Thyroid gland (tissue), 4 donors: ENCODE results near the gene RRP8. TPM values are rescaled to one million over a fixed set of nuclear protein-coding genes. Genes with fewer than 3 reads are reported as not detected.
A peak's percentile ranks its signal among the peaks of the same experiment; 100 is the strongest.

Experiments used
- DNase-seq, 2 donors: peaks; one replicate each; pipeline ENCODE4 v3.0.0-alpha.2; 2019
- H3K27ac ChIP-seq, 3 donors: fragments of 200-600 bp; sonication (generic); 1 replicate in 2 of 3; 2 replicates in 1 of 3; pipeline ENCODE4 v1.5.1; 2016 to 2019; ENCODE audit warnings: mild to moderate bottlenecking in 1 of 3, moderate library complexity in 1 of 3
- H3K27me3 ChIP-seq: fragments of 200-600 bp; sonication (generic); one replicate; pipeline ENCODE4 v1.5.1; 2019
- H3K36me3 ChIP-seq, 2 donors: fragments of 200-600 bp; sonication (generic); one replicate each; pipeline ENCODE4 v1.5.1; 2016 to 2019
- H3K4me1 ChIP-seq, 2 donors: fragments of 200-600 bp; sonication (generic); one replicate each; pipeline ENCODE4 v1.5.1; 2017 to 2019
- H3K4me3 ChIP-seq, 3 donors: fragments of 200-600 bp; sonication (generic); replicated peaks in 1 of 3; 1 replicate in 2 of 3; 2 replicates in 1 of 3; pipeline ENCODE4 v1.5.1; 2016; ENCODE audit warnings: mild to moderate bottlenecking in 1 of 3
- H3K9me3 ChIP-seq: fragments of 200-600 bp; sonication (generic); one replicate; pipeline ENCODE4 v1.5.1; 2017
- POLR2A ChIP-seq, 2 donors: fragments of 450-650 bp; IDR thresholded peaks; one replicate each; pipeline ENCODE4 v1.6.1; 2017; ENCODE audit warnings: antibody characterized with exemption in 2 of 2, mild to moderate bottlenecking in 2 of 2, moderate library complexity in 1 of 2
- WGBS, 2 donors: methylation state at CpG; one replicate each; pipeline ENCODE4 v1.1.5; 2017; 5-methylcytosine and 5-hydroxymethylcytosine counted together
- intact Hi-C: fragments of 100-400 bp; cut with DNase I; formaldehyde crosslinking; loops from one replicate; pipeline ENCODE4 v1.15.1; 2023
- total RNA-seq, 4 donors: library from RNA; depleted of rRNA; stranded (reverse); fragments of >200 nt; gene quantifications; one replicate each; pipeline ENCODE4 v1.2.3, GENCODE V29; 2016
- TF ChIP-seq, protein P1 (sequence below), 6 experiments: fragments of 200-600 bp in 3 of 6; fragments of 450-650 bp in 3 of 6; sonication (generic) in 3 of 6; IDR thresholded peaks; one replicate each; pipeline ENCODE4 v1.5.1; 2016 to 2019; ENCODE audit warnings: antibody characterized with exemption in 6 of 6, mild to moderate bottlenecking in 2 of 6, inconsistent platforms in 1 of 6, moderate library complexity in 1 of 6

Gene RRP8
- total RNA-seq, 4 donors from 2014 or later: 12.9 to 36.7 (median 18.8) TPM

DNA sequence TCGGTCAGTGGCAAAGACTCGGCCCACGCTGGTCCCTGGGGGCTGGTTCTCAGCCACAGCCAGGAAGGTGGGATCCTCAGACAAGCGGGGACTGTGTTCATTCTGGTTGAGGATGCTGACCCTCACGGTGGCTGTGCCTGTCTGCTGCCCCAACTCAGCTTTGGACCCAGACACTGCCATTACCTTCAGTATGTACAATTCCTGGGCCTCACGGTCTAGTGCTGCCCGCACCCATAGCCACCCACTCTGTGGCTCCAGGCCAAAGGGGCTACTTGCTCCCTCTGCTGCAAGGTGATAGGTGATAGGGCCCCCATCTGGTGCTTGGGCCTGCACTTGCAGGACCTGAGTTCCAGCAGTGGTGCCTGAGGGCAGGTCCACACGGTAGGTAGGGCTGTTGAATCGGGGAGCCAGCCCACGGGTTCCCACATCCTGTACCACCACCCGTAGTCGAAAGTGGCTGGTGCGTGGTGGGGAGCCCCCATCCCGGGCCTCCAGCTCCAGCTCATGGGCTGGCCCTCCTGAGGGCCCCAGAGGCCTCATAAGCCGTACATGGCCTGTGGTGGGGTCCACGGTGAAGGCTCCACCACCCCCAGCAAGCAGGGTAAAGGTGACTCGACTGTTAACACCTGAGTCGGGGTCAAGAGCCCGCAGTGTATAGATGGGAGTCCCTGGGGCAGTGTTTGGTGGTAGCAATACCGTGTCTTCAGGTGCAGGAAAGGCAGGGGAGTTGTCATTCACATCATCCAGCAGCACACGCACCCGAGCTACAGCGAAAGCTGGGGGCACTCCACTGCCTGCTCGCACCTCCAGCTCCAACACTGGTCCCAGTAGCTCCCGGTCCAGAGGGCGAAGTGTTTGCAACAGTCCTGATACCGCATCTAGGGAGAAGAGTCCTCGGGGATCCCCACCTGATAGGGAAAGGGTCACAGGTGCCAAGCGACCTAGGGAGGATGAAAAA is 29.0 kb upstream of the RRP8 start:
- Histone ChIP-seq H3K4me3 (no peak overlapping the region), H3K27me3 (no peaks in the 10 kb centered on the region), H3K27ac (no peak overlapping the region), H3K9me3 (no peaks in the 10 kb centered on the region), H3K4me1 (peaks cover under 1 to 30% of the 10 kb centered on the region in 2 donors), H3K36me3 (no peaks in the 10 kb centered on the region)
- 94 to 96% methylated on average over 17 to 24 of the region's 29 CpGs for WGBS, 2 donors
- intact Hi-C loops: no loop called here
- TF ChIP-seq POLR2A (IDR thresholded peaks at IDR 0.05): no peak
- TF ChIP-seq, protein P1, sequence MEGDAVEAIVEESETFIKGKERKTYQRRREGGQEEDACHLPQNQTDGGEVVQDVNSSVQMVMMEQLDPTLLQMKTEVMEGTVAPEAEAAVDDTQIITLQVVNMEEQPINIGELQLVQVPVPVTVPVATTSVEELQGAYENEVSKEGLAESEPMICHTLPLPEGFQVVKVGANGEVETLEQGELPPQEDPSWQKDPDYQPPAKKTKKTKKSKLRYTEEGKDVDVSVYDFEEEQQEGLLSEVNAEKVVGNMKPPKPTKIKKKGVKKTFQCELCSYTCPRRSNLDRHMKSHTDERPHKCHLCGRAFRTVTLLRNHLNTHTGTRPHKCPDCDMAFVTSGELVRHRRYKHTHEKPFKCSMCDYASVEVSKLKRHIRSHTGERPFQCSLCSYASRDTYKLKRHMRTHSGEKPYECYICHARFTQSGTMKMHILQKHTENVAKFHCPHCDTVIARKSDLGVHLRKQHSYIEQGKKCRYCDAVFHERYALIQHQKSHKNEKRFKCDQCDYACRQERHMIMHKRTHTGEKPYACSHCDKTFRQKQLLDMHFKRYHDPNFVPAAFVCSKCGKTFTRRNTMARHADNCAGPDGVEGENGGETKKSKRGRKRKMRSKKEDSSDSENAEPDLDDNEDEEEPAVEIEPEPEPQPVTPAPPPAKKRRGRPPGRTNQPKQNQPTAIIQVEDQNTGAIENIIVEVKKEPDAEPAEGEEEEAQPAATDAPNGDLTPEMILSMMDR (IDR thresholded peaks at IDR 0.05): no peak
- no peak for DNase-seq

DNA sequence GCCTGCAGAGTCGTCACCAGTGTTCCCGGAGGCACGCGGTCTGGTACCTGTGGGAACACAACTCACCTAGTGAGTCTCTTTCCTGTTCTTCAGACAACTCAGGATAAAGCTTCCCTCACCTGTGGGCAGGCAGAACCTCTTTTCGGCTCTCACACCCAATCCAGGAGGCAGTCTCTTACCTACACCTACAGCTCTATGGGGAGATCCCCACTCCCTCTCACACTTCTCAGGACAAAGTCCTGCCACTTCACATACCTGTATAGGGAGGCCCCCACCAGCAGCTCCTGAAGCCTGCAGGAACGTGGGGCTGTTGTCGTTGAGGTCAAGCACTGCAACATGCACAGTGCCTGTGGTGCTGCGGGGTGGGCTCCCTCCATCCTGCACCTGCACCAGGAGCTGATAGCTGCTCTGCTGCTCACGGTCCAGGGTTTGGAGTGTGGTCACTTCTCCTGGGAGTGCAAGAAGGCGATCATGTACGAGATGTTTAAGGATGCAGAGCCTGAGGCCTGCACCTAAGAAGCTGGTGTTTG is 28.0 kb upstream of the RRP8 start:
- no peak overlapping the region for H3K4me3 ChIP-seq
- DNase-seq: no peak

DNA sequence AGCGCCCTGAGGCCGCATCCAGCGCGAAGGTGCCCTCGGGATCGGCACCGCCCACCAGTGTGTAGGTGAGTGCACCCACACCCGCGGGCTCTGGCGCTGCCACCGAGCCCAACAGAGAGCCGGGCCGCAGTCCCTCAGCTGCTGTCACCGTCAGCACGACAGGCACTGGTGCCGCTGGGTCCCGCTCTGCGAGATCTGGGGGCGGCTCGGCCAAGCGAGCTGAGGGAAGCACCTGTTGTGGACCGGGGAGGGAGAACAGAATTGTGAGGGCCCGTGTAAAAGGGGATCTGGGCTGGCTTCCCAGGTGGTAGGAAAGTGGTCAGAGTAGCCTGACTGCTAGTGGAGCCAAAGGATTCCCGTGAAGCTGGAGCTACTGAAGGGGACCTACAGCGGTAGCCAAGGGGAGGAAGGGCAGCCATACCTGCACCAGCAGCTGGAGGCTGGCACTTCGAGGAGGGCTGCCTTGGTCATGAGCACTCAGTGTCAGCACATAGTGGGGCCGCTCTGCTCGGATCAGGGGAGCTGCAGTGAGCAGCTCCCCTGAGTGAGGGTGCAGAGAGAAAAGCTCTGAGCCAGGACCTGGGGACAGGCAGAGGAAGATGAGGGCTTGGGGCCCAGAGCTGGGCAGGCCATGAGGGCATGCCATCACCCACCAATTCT is 27.3 kb upstream of the RRP8 start:
- Histone ChIP-seq H3K9me3 (no peaks in the 10 kb centered on the region), H3K36me3 (peaks cover 0 to under 1% of the 10 kb centered on the region in 2 donors), H3K27me3 (no peaks in the 10 kb centered on the region), H3K4me1 (peaks cover 0 to 16% of the 10 kb centered on the region in 2 donors), H3K27ac (no peak overlapping the region), H3K4me3 (peak overlapping the region in 1 of 3 donors; percentile 24)
- WGBS, 2 donors: 60 to 73% methylated on average over 18 to 22 of the region's 28 CpGs
- intact Hi-C loops: no loop called here
- DNase-seq: peak in 1 of 2 donors; percentile 33
- TF ChIP-seq, protein P1 (IDR thresholded peaks at IDR 0.05): no peak
- no peak for TF ChIP-seq POLR2A (IDR thresholded peaks at IDR 0.05)

More for the DNA sequence above, 28.0 kb upstream of the RRP8 start:
- no peak overlapping the region for H3K27ac ChIP-seq
- TF ChIP-seq, protein P1 (IDR thresholded peaks at IDR 0.05): no peak
- TF ChIP-seq POLR2A (IDR thresholded peaks at IDR 0.05): no peak
- H3K27me3 ChIP-seq: no peaks in the 10 kb centered on the region
- peaks cover 0 to 22% of the 10 kb centered on the region in 2 donors for H3K4me1 ChIP-seq
- no peaks in the 10 kb centered on the region for H3K36me3 ChIP-seq
- no peaks in the 10 kb centered on the region for H3K9me3 ChIP-seq
- WGBS, 2 donors: 85 to 90% methylated on average over 11 of the region's 11 CpGs
- intact Hi-C loops: no loop called here

DNA sequence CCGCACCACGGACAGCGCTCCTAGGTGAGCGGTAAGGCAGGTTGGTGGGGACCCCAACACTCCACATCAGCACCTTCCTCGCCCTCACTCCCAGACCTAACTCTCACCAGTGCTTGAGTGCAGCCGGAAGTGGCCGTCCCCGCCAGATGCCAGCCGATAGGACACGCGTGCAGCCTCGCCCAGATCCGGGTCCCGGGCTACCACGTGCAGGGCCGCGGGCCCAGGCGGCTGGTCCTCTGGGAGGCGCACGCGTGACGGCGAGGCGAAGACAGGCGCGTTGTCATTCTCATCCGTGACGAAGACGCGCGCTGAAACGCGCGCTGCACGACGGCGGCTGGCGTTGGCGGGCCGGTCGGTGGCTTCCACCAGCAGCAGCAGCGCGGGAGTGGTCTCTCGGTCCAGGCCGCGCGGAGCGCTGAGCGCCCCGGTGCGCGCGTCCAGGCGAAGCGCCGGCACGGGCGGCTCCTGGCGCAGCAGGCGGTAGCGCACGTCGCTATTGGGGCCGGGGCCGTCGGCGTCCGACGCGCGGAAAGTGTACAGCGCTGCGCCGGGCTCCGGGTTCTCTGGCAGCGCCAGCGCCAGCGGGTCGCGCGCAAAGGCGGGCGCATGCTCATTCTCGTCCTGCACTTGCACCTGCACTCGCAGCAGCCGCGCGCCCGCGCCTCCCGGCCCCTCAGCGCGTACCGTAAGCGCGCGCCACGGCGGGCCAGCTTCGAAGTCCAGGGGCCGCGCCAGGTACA is 26.6 kb upstream of the RRP8 start:
- Histone ChIP-seq H3K36me3 (peaks cover 0 to 3% of the 10 kb centered on the region in 2 donors), H3K9me3 (no peaks in the 10 kb centered on the region), H3K4me1 (peaks cover 0 to 10% of the 10 kb centered on the region in 2 donors), H3K4me3 (peak overlapping the region in 1 of 3 donors; percentile 24), H3K27me3 (no peaks in the 10 kb centered on the region), H3K27ac (no peak overlapping the region)
- peak in 1 of 2 donors; percentile 34 for DNase-seq
- intact Hi-C loops: no loop called here
- 65 to 78% methylated on average over 41 to 68 of the region's 102 CpGs for WGBS, 2 donors
- TF ChIP-seq, protein P1 (IDR thresholded peaks at IDR 0.05): no peak
- no peak for TF ChIP-seq POLR2A (IDR thresholded peaks at IDR 0.05)
